ENCODE data around the gene URB2. TPM values are rescaled to one million over a fixed set of nuclear protein-coding genes. Genes with fewer than 3 reads are reported as not detected.

URB2 gene
- total RNA-seq, 6 donors from 2014 or later: 3.4 to 26.2 (median 7.2) TPM

DNA sequence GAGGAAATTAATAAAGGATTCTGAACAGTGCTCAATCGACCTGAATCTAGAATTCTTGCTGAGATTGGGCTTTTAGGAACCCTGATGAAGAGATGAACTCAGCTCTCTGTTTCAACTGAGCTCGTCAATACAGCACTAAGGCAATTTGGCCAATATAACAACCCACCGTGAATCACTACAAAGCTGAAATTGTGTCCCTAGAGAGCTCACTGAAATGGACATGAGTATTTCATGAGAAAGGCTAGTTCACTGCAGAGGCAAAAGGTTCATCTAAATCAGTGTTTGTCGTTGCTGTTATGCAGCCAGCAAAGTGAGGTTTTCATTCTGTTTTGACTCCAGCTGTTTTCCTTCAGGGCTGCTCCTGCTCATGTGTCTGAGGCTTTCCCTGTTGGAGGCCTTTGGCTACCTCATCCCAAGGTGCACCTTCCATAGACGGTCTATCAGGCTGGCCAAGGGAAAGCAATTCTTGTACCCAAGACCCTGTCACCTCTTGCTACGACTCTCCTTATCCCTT, 83.5 kb downstream of the URB2 start:
- DNase-seq: no peak
- 80 to 83% methylated on average over 6 of the region's 6 CpGs for WGBS, 2 donors
- Histone ChIP-seq H3K27ac (no peak overlapping the region), H3K9me3 (peaks cover 0 to 5% (median 2%) of the 10 kb centered on the region in 4 donors), H3K27me3 (no peaks in the 10 kb centered on the region), H3K4me1 (no peaks in the 10 kb centered on the region), H3K36me3 (no peaks in the 10 kb centered on the region), H3K4me3 (no peak overlapping the region)
- no peak for ATAC-seq (ENCODE audit: low FRiP score in 2 of 2)
- no peak for TF ChIP-seq POLR2A (IDR thresholded peaks at IDR 0.05)
- TF ChIP-seq, protein P1, sequence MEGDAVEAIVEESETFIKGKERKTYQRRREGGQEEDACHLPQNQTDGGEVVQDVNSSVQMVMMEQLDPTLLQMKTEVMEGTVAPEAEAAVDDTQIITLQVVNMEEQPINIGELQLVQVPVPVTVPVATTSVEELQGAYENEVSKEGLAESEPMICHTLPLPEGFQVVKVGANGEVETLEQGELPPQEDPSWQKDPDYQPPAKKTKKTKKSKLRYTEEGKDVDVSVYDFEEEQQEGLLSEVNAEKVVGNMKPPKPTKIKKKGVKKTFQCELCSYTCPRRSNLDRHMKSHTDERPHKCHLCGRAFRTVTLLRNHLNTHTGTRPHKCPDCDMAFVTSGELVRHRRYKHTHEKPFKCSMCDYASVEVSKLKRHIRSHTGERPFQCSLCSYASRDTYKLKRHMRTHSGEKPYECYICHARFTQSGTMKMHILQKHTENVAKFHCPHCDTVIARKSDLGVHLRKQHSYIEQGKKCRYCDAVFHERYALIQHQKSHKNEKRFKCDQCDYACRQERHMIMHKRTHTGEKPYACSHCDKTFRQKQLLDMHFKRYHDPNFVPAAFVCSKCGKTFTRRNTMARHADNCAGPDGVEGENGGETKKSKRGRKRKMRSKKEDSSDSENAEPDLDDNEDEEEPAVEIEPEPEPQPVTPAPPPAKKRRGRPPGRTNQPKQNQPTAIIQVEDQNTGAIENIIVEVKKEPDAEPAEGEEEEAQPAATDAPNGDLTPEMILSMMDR (IDR thresholded peaks at IDR 0.05): no peak

Other genes with a start within 250 kb of the URB2 start
- gene ACTA1, start 192.2 kb upstream of the URB2 start, total RNA-seq: under 1 TPM in 2 of 6 donors, not detected in 4; 0.17 to 0.26 TPM
- 10 to 100 TPM in 5 of 6 donors, 1 to 10 TPM in 1; 6.2 to 71.2 (median 28.3) TPM for gene NUP133, start 117.9 kb upstream of the URB2 start, total RNA-seq
- 10 to 100 TPM; 11.1 to 21.3 (median 17.7) TPM for gene ABCB10, start 67.5 kb upstream of the URB2 start, total RNA-seq
- gene TAF5L, start 125 bp upstream of the URB2 start, total RNA-seq: 10 to 100 TPM; 11.0 to 25.5 (median 19.6) TPM